ENCODE measurements around the gene RAD51B.

GRCh38 chr14:68450391-68451120 lies 631.0 kb downstream of the RAD51B start:
- TF ChIP-seq POLR2AphosphoS5 (IDR thresholded peaks at IDR 0.05; ENCODE audit: low read depth, low read length) (no peak), TCF7L2 (IDR thresholded peaks at IDR 0.05; ENCODE audit: low read depth, low read length) (no peak)
- TF ChIP-seq, protein P1, sequence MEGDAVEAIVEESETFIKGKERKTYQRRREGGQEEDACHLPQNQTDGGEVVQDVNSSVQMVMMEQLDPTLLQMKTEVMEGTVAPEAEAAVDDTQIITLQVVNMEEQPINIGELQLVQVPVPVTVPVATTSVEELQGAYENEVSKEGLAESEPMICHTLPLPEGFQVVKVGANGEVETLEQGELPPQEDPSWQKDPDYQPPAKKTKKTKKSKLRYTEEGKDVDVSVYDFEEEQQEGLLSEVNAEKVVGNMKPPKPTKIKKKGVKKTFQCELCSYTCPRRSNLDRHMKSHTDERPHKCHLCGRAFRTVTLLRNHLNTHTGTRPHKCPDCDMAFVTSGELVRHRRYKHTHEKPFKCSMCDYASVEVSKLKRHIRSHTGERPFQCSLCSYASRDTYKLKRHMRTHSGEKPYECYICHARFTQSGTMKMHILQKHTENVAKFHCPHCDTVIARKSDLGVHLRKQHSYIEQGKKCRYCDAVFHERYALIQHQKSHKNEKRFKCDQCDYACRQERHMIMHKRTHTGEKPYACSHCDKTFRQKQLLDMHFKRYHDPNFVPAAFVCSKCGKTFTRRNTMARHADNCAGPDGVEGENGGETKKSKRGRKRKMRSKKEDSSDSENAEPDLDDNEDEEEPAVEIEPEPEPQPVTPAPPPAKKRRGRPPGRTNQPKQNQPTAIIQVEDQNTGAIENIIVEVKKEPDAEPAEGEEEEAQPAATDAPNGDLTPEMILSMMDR (IDR thresholded peaks at IDR 0.05), result no peak
